Measurements from ENCODE around the gene LEUTX. TPM values are rescaled to one million over a fixed set of nuclear protein-coding genes. Genes with fewer than 3 reads are reported as not detected.

LEUTX gene
- polyA plus RNA-seq, 1 of the 3 experiments (the other 2 are of a cell fraction): not detected

- Histone ChIP-seq H3K27ac (ENCODE audit: low read depth in 2 of 2, low read length in 1 of 2) (no peak overlapping the region), H3K36me3 (replicated peaks in 1 of 2; ENCODE audit: control insufficient read depth in 1 of 2, insufficient read depth in 2 of 2, low read length in 1 of 2) (no peaks in the 10 kb centered on the region), H3K9me2 (no peaks in the 10 kb centered on the region), H3K9ac (no peak overlapping the region), H3K79me2 (ENCODE audit: insufficient read depth) (no peaks in the 10 kb centered on the region), H3K27me3 (ENCODE audit: insufficient read depth) (0 out of 2 replicates have a peak, but pooled peaks cover 6% of the 10 kb centered on the region), H3K4me3 (ENCODE audit: low read depth in 2 of 2, low read length in 1 of 2) (no peak overlapping the region), H3F3A (replicated peaks; ENCODE audit: insufficient read depth) (no peaks in the 10 kb centered on the region), H3K4me1 (ENCODE audit: control insufficient read depth in 1 of 2, insufficient read depth in 2 of 2, low read depth in 1 of 2, low read length in 1 of 2) (no peaks in the 10 kb centered on the region), H3K9me3 (no peaks in the 10 kb centered on the region), H4K20me1 (ENCODE audit: insufficient read depth) (no peaks in the 10 kb centered on the region), H2AFZ (ENCODE audit: low read depth) (no peak overlapping the region), H3K4me2 (no peak overlapping the region)
- POLR2A ChIA-PET: no interaction called here
- 9% methylated on average over 5 of the region's 5 CpGs for WGBS (ENCODE audit: low lambda C conversion rate)
- no peak for DNase-seq
- TF ChIP-seq CHD2 (IDR thresholded peaks at IDR 0.05; ENCODE audit: low read length, partially characterized antibody) (no peak), YY1 (IDR thresholded peaks at IDR 0.05; ENCODE audit: low read depth) (no peak), RCOR1 (IDR thresholded peaks at IDR 0.05; ENCODE audit: low read length) (no peak), TCF12 (IDR thresholded peaks at IDR 0.05) (no peak), RFX5 (IDR thresholded peaks at IDR 0.05; ENCODE audit: low read length) (no peak), TAF1 (IDR thresholded peaks at IDR 0.05; ENCODE audit: borderline replicate concordance, low read depth, low read length) (no peak), MAX (IDR thresholded peaks at IDR 0.05; ENCODE audit: low read depth) (no peak), NFIC (IDR thresholded peaks at IDR 0.05; ENCODE audit: borderline replicate concordance) (no peak), USF2 (IDR thresholded peaks at IDR 0.05; ENCODE audit: borderline replicate concordance, low read depth, low read length) (no peak), FOXM1 (IDR thresholded peaks at IDR 0.05; ENCODE audit: low read depth) (no peak), PBX3 (IDR thresholded peaks at IDR 0.05) (no peak), GATA2 (CRISPR knock-in tag; IDR thresholded peaks at IDR 0.05) (no peak), EZH2phosphoT487 (IDR thresholded peaks at IDR 0.05; ENCODE audit: borderline replicate concordance, low read depth) (no peak), REST (IDR thresholded peaks at IDR 0.05; ENCODE audit: low read depth, low read length) (no peak), ELF1 (IDR thresholded peaks at IDR 0.05) (no peak), MXI1 (IDR thresholded peaks at IDR 0.05; ENCODE audit: low read depth, low read length) (no peak), SMC3 (IDR thresholded peaks at IDR 0.05; ENCODE audit: low read depth, low read length) (no peak), GABPA (IDR thresholded peaks at IDR 0.05; ENCODE audit: low read depth) (no peak), NRF1 (IDR thresholded peaks at IDR 0.05; ENCODE audit: low read depth, low read length) (no peak), TEAD4 (IDR thresholded peaks at IDR 0.05; ENCODE audit: borderline replicate concordance, insufficient read depth) (no peak)
- CTCF ChIA-PET: no interaction called here
Observed at GRCh38 chr19:39736088-39736487, 42.6 kb upstream of the LEUTX start.
